GM19463 (cell line): Measurements from ENCODE around the gene IQUB.
A peak's percentile ranks its signal among the peaks of the same experiment; 100 is the strongest.
"Not testable (repeated sequence)": the region's sequence is repeated elsewhere in the genome, so short reads cannot be mapped to it uniquely, and the experiment has no call there.

Experiments
- ATAC-seq: cut with Tn5 transposase; IDR thresholded peaks from one replicate; pipeline ENCODE4 v1.9.1; 2021; ENCODE audit warnings: mild to moderate bottlenecking, moderate library complexity; ENCODE audit not compliant: unreplicated experiment

The IQUB gene

GRCh38 chr7:123534383-123535260 lies at the start of gene IQUB:
Gene IQUB (minus strand): TSS chr7:123534595. CDS start chr7:123512340, 22,255 bp downstream.
- peak; percentile 72 for ATAC-seq

- ATAC-seq = no peak
Measured at GRCh38 chr7:123583821-123584220, 49.4 kb upstream of the IQUB start.

DNA sequence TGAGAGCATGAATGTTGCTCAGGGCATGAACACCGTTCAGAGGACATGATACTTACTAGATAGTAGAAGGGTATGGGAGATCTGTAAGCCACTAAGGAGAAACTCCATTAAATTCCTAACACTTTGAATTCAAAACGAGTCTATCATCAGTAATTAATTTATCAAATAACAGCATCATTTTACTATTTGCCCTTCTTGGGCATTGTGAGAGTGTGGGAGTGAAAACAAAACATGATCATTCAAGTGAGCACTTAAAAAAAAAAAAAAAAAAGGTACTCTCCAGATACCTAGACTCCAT lies 46.7 kb upstream of the IQUB start:
- no peak for ATAC-seq

DNA sequence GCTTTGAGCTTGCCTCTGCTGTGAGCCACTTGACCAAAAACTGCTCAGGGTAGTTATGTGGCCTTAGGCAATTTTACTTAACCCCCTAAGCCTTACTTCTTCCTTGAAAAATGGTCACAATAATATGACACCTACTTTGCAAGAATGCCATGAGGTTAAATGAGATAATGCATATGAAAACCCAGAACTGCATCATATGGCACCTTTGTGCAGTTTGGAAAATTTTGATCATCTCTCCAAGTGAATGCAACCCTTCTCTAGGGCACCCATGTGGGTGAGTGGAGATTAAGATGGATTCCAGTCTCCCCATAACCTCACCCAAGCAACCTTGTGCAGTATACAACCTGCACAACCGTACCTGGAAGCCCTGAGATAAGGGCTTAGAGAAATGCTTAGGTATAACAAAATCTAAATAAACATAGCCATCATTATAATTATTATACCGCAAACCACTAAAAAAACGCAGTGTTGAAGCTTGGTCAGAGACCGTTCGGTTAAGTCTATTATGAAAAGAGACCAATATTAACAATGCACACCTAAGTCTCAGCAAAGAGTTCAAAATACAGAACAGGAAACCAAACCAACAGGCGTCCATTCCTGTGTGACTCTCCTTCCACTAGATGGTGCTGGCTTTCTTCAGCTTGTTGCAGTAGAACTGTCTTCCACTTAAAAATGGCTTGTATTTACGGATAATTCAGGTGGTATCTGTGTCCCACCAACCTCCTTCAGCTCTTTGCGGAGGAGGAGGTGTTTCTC lies 46.2 kb upstream of the IQUB start:
- peak; percentile 75 for ATAC-seq

- no peak for ATAC-seq
Measured at GRCh38 chr7:123579416-123579815, 45.0 kb upstream of the IQUB start.

GRCh38 chr7:123573896-123574467 lies 39.6 kb upstream of the IQUB start:
- no peak for ATAC-seq

- ATAC-seq = no peak
Measured at GRCh38 chr7:123573341-123573740, 38.9 kb upstream of the IQUB start.

DNA sequence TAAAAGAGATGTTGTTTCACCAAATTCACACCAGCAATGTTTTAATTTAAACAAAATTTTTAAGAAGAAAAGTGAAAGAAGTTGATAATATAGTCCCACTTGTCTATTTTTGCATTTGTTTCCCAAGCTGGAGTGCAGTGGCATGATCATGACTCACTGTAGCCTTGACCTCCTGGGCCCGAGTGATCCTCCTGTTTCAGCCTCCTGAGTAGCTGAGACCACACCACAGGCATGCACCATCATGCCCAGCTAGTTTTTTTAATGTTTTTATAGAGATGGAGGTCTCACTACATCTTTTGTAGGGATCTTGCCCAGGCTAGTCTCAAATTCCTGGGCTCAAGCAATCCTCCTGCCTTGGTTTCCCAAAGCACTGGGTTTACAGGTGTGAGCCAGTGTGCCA lies 37.3 kb upstream of the IQUB start:
- no peak for ATAC-seq

DNA sequence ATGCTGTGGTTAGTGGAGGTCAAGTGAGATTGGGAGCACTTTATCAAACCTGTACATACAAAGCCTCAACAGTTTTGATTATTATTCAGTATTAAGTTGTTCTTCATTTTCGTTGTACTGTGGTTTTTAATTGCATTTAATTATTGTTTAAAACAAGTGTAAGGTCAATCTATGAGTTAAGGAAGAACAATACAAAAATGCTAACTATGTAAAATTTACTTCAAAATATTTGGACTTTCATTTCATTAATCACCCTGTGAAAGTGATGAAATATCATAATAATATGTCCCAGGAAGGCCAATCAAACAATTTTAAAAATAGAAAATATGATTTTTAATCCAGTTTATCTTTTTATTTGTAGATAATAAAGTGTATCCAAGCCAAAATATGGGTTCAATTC lies 36.8 kb upstream of the IQUB start:
- no peak for ATAC-seq

DNA sequence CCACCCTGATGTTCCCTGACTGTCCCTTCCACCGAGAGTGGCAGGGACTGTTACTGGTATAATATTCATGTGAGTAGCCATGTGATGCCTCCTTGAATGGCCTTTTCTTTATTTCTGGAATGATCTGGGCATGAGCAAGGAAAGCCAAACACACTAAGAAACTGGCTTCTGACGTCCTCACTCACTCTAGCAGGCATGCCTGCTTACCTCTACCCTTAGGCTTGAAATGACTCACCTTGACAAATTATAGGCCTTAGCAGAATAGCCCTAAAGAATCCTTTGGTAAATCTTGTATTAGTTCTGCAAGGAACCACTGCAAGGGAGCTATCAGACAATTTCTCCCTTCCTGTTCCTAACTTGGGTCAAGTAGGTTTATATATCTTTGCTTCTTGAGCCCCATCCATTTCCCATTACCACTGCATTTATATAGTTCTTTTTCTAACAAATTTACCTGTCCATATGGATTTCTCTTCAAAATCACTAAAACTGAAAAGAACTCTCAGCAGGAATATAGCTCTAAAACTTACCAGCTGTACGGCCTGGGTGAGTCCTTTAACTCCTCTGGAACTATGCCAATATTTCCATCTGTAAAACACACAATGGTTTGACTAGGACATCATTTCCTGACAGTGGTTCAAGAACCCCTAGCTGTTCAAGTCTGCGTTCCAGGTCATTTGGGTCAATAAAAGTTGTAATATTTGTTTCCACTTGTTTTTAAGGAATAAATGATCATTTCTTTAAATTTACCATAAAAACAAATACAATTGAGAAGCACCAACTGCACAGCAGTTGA lies 36.2 kb upstream of the IQUB start:
- ATAC-seq = peak; percentile 51

GRCh38 chr7:123569352-123570010 lies 35.1 kb upstream of the IQUB start:
- no peak for ATAC-seq

DNA sequence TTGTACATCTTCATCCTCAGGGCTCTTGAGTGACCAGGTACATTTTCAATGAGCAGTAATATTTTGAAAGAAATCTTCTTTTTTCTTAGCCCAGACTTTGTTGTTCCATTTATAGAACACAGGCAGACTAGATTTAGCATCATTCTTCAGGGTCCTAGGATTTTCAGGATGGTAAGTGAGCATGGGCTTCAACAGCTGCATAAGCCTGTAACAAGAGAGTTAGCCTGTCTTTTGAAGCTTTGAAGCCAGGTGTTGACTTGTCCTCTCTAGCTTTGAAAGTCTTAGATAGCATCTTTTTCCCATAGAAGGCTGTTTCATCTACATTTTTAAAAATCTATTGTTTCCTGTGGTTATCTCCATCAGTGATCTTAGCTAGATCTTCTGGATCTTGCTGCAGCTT lies 27.7 kb upstream of the IQUB start:
- no peak for ATAC-seq

GRCh38 chr7:123558289-123558874 lies 24.0 kb upstream of the IQUB start:
- no peak for ATAC-seq

- peak; percentile 98 for ATAC-seq
Measured at GRCh38 chr7:123557398-123558288, 23.2 kb upstream of the IQUB start, which contains the start of gene NDUFA5. Gene NDUFA5 (minus strand): TSS chr7:123557818. CDS start chr7:123557795, 23 bp downstream.

GRCh38 chr7:123557016-123557397 lies 22.6 kb upstream of the IQUB start:
- no peak for ATAC-seq

DNA sequence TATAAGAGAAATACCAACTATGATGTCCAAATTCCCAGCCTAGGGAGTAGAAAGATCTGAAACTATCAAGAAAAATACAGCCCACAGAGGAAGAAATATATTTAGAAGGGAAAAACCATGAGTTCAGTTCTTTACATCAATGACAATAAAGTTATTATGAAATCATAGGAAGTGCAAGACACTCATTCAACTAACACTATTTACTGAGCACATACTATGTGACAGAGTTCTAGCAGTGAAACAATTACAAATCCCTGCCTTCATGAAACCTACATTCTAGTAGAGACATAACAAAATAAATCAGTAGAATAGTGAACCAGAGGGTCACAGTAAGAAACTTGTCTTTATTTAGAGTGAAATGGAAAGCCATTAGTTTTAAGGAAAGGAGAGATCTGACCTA lies 21.1 kb upstream of the IQUB start:
- ATAC-seq = no peak

DNA sequence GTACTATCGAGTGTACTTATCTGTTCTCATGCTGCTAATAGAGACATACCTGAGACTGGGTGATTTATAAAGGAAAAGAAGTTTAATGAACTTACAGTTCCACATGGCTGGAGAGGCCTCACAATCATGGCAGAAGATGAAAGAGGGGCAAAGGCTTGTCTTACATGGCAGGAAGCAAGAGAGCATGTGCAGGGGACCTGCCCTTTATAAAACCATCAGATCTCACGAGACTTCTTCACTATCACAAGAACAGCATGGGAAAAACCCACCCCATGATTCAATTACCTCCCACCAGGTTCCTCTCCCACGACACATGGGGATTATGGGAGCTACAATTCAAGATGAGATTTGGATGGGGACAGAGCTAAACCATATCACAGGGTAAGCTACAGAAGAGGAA lies 18.8 kb upstream of the IQUB start:
- ATAC-seq = no peak

DNA sequence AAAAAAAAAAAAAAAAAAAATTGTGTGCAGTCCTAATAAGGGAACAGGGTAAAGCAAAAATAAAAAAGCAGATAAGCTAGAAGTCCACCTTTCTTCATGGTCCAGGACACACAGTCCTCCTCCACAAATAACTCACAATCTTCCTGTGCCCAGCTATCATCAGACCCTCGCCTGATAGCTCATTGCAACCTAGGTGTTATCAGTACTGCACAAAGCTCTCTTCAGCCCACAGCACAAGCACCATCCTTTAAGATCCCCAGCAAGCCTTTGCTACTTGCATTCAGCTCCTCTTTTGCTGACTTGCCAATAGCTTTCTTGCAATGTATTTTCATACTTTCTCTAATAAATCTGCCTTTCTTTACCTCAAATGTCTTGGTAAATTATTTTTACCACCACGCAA lies 18.2 kb upstream of the IQUB start:
- ATAC-seq = no peak

DNA sequence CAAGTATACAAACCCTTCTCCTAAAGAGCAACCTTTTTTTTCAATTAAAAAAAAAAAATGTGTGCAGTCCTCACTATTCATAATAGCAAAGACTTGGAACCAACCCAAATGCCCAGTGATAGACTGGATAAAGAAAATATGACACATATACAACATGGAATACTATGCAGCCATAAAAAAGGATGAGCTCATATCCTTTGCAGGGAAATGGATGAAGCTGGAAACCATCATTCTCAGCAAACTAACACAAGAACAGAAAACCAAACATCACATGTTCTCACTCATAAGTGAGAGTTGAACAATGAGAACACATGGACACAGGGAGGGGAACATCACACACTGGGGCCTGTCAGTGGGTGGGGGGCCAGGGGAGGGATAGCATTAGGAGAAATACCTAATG lies 17.7 kb upstream of the IQUB start:
- ATAC-seq = not testable (repeated sequence)
